GM12878 (cell line): ENCODE results near the gene SOCS1. TPM values are rescaled to one million over a fixed set of nuclear protein-coding genes. Genes with fewer than 3 reads are reported as not detected.

Experiments
- ATAC-seq: fragments of 200-7000 bp; cut with Tn5 transposase; 3 replicates; pipeline ENCODE4 v1.9.1; 2020; ENCODE audit warnings: mild to moderate bottlenecking, moderate library complexity
- BruUV-seq: library from RNA; stranded (reverse); fragments of 400-500 nt; replicated peaks from 2 replicates; lab custom pipeline; 2021; lab: Mats Ljungman, UMichigan
- CTCF ChIA-PET: fragments of 300-600 bp; sonication (Branson Sonifier 250); formaldehyde crosslinking; extraction: SDS; loops from one replicate; lab custom pipeline; 2021; ENCODE audit warnings: inconsistent platforms; lab: Yijun Ruan, JAX
- POLR2A ChIA-PET: fragments of 350-600 bp; formaldehyde crosslinking; extraction: SDS; loops from one replicate; lab custom pipeline; 2021; ENCODE audit warnings: inconsistent platforms; lab: Charles Lee
- RAD21 ChIA-PET: fragments of 300-600 bp; sonication (Branson Sonifier 250); formaldehyde crosslinking; loops from one replicate; lab custom pipeline; 2023; ENCODE audit warnings: antibody characterized with exemption; ENCODE audit not compliant: unreplicated experiment; lab: Charles Lee
- SMC1A ChIA-PET: fragments of 300-600 bp; sonication (Branson Sonifier 250); formaldehyde crosslinking; loops from one replicate; lab custom pipeline; 2023; ENCODE audit not compliant: unreplicated experiment, uncharacterized antibody; lab: Charles Lee
- DNase-seq: peaks from one replicate; pipeline ENCODE4 v3.0.0-alpha.2; 2011; ENCODE audit warnings: low read depth, low spot score
- FAIRE-seq: peaks from 3 replicates; lab custom pipeline; 2011; peaks lifted over from hg19 to GRCh38; lab: Jason Lieb, UNC
- H2AFZ ChIP-seq: 2 replicates; pipeline ENCODE4 v1.6.0; 2011; ENCODE audit warnings: low read depth, low read length, control low read depth; ENCODE audit not compliant: control insufficient read depth
- H3K27ac ChIP-seq: 2 replicates; pipeline ENCODE4 v1.5.1; 2011; ENCODE audit warnings: control low read depth; ENCODE audit not compliant: control insufficient read depth, insufficient read depth
- H3K27me3 ChIP-seq, 2 experiments: replicated peaks in 1 of 2; 2 replicates each; pipeline versions ENCODE4 v1.6.0 to v1.6.1; 2011; ENCODE audit warnings: low read length in 1 of 2; ENCODE audit not compliant: control insufficient read depth in 2 of 2, insufficient read depth in 2 of 2
- H3K36me3 ChIP-seq, 2 experiments: 2 replicates each; pipeline ENCODE4 v1.5.1; 2011; ENCODE audit warnings: low read length in 1 of 2; ENCODE audit not compliant: control insufficient read depth in 2 of 2, insufficient read depth in 2 of 2
- H3K4me1 ChIP-seq: 2 replicates; pipeline ENCODE4 v1.6.1; 2011; ENCODE audit warnings: mild to moderate bottlenecking, low read length, moderate library complexity, mixed read lengths; ENCODE audit not compliant: control insufficient read depth, insufficient read depth
- H3K4me2 ChIP-seq: 2 replicates; pipeline ENCODE4 v1.6.0; 2011; ENCODE audit warnings: control low read depth; ENCODE audit not compliant: control insufficient read depth, insufficient read depth
- H3K4me3 ChIP-seq: fragments of 200-600 bp; sonication (generic); 2 replicates; pipeline ENCODE4 v1.5.1; 2016
- H3K79me2 ChIP-seq: 2 replicates; pipeline ENCODE4 v1.6.0; 2011; ENCODE audit warnings: low read length; ENCODE audit not compliant: control insufficient read depth, insufficient read depth
- H3K9ac ChIP-seq: 2 replicates; pipeline ENCODE4 v1.8.0; 2011; ENCODE audit warnings: low read length, control low read depth, mixed read lengths; ENCODE audit not compliant: control insufficient read depth, insufficient read depth
- H3K9me3 ChIP-seq: replicated peaks from 3 replicates; pipeline ENCODE4 v1.5.1; 2011; ENCODE audit warnings: mild to moderate bottlenecking, low read length; ENCODE audit not compliant: control insufficient read depth, insufficient read depth
- H4K20me1 ChIP-seq: 2 replicates; pipeline ENCODE4 v1.6.0; 2011; ENCODE audit not compliant: control insufficient read depth, insufficient read depth
- EED ChIP-seq: sonication (generic); IDR thresholded peaks from 2 replicates; pipeline ENCODE4 v1.6.1; 2016; ENCODE audit warnings: antibody characterized with exemption, low read depth
- PRDM15 ChIP-seq: fragments of 450-650 bp; formaldehyde crosslinking; IDR thresholded peaks from 2 replicates; pipeline ENCODE4 v1.4.0; 2020; ENCODE audit warnings: mild to moderate bottlenecking, moderate library complexity
- REST ChIP-seq: IDR thresholded peaks from 2 replicates; pipeline ENCODE4 v1.6.1; 2012; ENCODE audit warnings: mild to moderate bottlenecking, low read depth, low read length
- TAF1 ChIP-seq: IDR thresholded peaks from 2 replicates; pipeline ENCODE4 v1.6.1; 2011; ENCODE audit warnings: mild to moderate bottlenecking, low read depth, low read length, borderline replicate concordance
- TARDBP ChIP-seq: IDR thresholded peaks from 2 replicates; pipeline ENCODE4 v1.6.1; 2016; ENCODE audit warnings: borderline replicate concordance
- WGBS: methylation state at CpG from one replicate; pipeline ENCODE4 v1.1.6; 2016; ENCODE audit warnings: low lambda C conversion rate; ENCODE audit not compliant: insufficient replicate concordance, insufficient coverage; ENCODE audit errors: missing lambda C conversion rate; 5-methylcytosine and 5-hydroxymethylcytosine counted together
- in situ Hi-C: fragments of 300-500 bp; cut with MboI; formaldehyde crosslinking; loops from 9 replicates; pipeline ENCODE4 v1.14.3; 2018; ENCODE audit warnings: mixed read lengths
- intact Hi-C: fragments of 100-400 bp; cut with micrococcal nuclease; formaldehyde crosslinking; loops from one replicate; pipeline ENCODE4 v1.14.2; 2022; ENCODE audit not compliant: unreplicated experiment
- polyA plus RNA-seq, 11 experiments: library from polyadenylated mRNA; depleted of rRNA in 4 of 11; unstranded in 6 of 11; stranded (reverse) in 5 of 11; fragments of >200 nt; fragmentation: Nextera tagmentation in 4 of 11; fragmentation: Illumina TruSeq in 1 of 11; extraction: Ambion mirVana in 4 of 11; extraction: Trizol in 1 of 11; gene quantifications; 1 replicate in 1 of 11; 2 replicates in 10 of 11; pipeline versions ENCODE4 v1.2.1 to v1.2.3, GENCODE V29; 2011 to 2016; ENCODE audit warnings: inconsistent platforms in 2 of 11, missing spikeins in 2 of 11, low read depth in 1 of 11
- total RNA-seq, 4 experiments: library from RNA; depleted of rRNA in 3 of 4; stranded (reverse); fragments of >200 nt in 3 of 4; fragmentation: Illumina TruSeq in 1 of 4; extraction: Trizol in 1 of 4; gene quantifications; 2 replicates each; pipeline versions ENCODE4 v1.2.1 to v1.2.3, GENCODE V29; 2013 to 2021
- TF ChIP-seq, protein P1 (sequence below): fragments of 450-650 bp; IDR thresholded peaks from 2 replicates; pipeline ENCODE4 v1.6.1; 2016; ENCODE audit warnings: mild to moderate bottlenecking, moderate library complexity, borderline replicate concordance
- TF ChIP-seq, protein P2 (sequence below): IDR thresholded peaks from 2 replicates; pipeline ENCODE4 v1.6.1; 2011; ENCODE audit warnings: borderline replicate concordance, low read depth, mild to moderate bottlenecking, moderate library complexity, low read length; ENCODE audit not compliant: insufficient read depth, poor library complexity, severe bottlenecking

The SOCS1 gene
- total and polyA plus RNA-seq, 10 of the 15 experiments (the other 5 are each of a cell fraction or from before 2014, with no cell fraction given) = 0.42 to 39.8 (median 11.2) TPM

DNA sequence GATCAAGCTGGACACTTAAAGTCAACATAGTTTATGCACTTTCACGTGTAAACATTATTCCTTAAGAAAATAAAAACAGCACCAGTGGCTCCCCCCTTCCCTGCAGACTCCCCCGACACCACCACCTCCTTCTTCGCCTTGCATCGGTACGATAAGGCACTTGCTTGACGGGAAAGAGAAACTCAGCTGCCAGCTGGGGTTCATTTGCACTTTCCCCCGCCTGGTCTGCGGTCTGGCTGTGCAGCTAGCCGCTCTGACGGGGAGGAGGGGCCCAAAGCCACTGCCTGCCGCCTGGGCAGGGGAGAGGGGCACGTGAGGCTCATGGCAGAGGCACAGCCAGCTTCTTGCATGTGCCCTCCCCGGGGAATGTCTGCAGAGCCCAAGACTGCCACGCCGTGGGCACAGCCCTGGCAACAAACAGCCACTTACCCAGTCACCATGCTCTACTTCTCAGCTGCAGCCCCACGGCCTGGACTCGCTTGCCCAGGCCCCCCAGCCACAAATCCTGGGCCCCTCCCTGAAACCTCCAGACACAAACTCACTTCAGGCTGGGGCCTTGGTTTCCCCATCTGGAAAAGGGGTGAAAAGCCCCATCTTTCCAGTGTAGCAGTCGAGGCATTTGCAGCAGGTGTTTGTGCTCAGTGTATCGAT, 41.6 kb upstream of the SOCS1 start:
- peak overlapping the region; percentile 91 for H3K27ac ChIP-seq
- no peaks in the 10 kb centered on the region for H4K20me1 ChIP-seq
- intact Hi-C loops = loop anchor here (1.0 to 5.0 kb wide), 5 partner anchors 42 to 333 kb away; no protein-coding TSS in a partner anchor
- WGBS = 2% methylated on average over 18 of the region's 19 CpGs
- peak; percentile 91 for ATAC-seq
- H2AFZ ChIP-seq = no peak overlapping the region; the same call in 1 of the 2 replicates
- H3K4me2 ChIP-seq = peak overlapping the region; percentile 89
- RAD21 ChIA-PET = interaction anchor here (0.8 to 6.8 kb wide), 27 partner anchors 12 to 349 kb away, joined by 3 to 206 read pairs (median 9); partner anchors contain the start of genes PRM2 and SOCS1
- CTCF ChIA-PET = interaction anchor here (0.8 to 7.4 kb wide), 20 partner anchors 12 to 344 kb away, joined by 3 to 104 read pairs (median 5); partner anchors contain the start of gene SOCS1
- no peaks in the 10 kb centered on the region; the same call in 1 of the 2 replicates for H3K79me2 ChIP-seq
- no TSS peak for BruUV-seq
- peak overlapping the region; percentile 69 for H3K9ac ChIP-seq
- SMC1A ChIA-PET = interaction anchor here (0.8 to 8.4 kb wide), 36 partner anchors 9 to 347 kb away, joined by 3 to 194 read pairs (median 4); partner anchors contain the start of genes PRM3, SOCS1 and TNP2
- no peaks in the 10 kb centered on the region for H3K9me3 ChIP-seq
- peak; percentile 92 for DNase-seq
- in situ Hi-C loops = no loop called here
- H3K4me3 ChIP-seq = peak overlapping the region; percentile 30; the same call in 1 of the 2 replicates
- peaks cover 57% of the 10 kb centered on the region for H3K4me1 ChIP-seq
- no peaks in the 10 kb centered on the region for H3K36me3 ChIP-seq
- FAIRE-seq = peak; percentile 83
- no peaks in the 10 kb centered on the region for H3K27me3 ChIP-seq
- POLR2A ChIA-PET = interaction anchor here (0.5 to 6.0 kb wide), 17 partner anchors 9 to 348 kb away, joined by 3 to 85 read pairs (median 5); partner anchors contain the start of gene SOCS1
- TF ChIP-seq TAF1 (peak; percentile 32; the same call in 1 of the 2 replicates), TARDBP (peak; percentile 82), EED (peak; percentile 93), PRDM15 (CRISPR knock-in tag) (no peak), REST (no peak)
- TF ChIP-seq, protein P1, sequence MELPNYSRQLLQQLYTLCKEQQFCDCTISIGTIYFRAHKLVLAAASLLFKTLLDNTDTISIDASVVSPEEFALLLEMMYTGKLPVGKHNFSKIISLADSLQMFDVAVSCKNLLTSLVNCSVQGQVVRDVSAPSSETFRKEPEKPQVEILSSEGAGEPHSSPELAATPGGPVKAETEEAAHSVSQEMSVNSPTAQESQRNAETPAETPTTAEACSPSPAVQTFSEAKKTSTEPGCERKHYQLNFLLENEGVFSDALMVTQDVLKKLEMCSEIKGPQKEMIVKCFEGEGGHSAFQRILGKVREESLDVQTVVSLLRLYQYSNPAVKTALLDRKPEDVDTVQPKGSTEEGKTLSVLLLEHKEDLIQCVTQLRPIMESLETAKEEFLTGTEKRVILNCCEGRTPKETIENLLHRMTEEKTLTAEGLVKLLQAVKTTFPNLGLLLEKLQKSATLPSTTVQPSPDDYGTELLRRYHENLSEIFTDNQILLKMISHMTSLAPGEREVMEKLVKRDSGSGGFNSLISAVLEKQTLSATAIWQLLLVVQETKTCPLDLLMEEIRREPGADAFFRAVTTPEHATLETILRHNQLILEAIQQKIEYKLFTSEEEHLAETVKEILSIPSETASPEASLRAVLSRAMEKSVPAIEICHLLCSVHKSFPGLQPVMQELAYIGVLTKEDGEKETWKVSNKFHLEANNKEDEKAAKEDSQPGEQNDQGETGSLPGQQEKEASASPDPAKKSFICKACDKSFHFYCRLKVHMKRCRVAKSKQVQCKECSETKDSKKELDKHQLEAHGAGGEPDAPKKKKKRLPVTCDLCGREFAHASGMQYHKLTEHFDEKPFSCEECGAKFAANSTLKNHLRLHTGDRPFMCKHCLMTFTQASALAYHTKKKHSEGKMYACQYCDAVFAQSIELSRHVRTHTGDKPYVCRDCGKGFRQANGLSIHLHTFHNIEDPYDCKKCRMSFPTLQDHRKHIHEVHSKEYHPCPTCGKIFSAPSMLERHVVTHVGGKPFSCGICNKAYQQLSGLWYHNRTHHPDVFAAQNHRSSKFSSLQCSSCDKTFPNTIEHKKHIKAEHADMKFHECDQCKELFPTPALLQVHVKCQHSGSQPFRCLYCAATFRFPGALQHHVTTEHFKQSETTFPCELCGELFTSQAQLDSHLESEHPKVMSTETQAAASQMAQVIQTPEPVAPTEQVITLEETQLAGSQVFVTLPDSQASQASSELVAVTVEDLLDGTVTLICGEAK = no peak
- TF ChIP-seq, protein P2, sequence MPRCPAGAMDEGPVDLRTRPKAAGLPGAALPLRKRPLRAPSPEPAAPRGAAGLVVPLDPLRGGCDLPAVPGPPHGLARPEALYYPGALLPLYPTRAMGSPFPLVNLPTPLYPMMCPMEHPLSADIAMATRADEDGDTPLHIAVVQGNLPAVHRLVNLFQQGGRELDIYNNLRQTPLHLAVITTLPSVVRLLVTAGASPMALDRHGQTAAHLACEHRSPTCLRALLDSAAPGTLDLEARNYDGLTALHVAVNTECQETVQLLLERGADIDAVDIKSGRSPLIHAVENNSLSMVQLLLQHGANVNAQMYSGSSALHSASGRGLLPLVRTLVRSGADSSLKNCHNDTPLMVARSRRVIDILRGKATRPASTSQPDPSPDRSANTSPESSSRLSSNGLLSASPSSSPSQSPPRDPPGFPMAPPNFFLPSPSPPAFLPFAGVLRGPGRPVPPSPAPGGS = peak; percentile 70
